ENCODE measurements around the gene SLC25A22. TPM values are rescaled to one million over a fixed set of nuclear protein-coding genes. Genes with fewer than 3 reads are reported as not detected.

SLC25A22 gene
- polyA plus RNA-seq, 1 experiment = 11.5 TPM

DNA sequence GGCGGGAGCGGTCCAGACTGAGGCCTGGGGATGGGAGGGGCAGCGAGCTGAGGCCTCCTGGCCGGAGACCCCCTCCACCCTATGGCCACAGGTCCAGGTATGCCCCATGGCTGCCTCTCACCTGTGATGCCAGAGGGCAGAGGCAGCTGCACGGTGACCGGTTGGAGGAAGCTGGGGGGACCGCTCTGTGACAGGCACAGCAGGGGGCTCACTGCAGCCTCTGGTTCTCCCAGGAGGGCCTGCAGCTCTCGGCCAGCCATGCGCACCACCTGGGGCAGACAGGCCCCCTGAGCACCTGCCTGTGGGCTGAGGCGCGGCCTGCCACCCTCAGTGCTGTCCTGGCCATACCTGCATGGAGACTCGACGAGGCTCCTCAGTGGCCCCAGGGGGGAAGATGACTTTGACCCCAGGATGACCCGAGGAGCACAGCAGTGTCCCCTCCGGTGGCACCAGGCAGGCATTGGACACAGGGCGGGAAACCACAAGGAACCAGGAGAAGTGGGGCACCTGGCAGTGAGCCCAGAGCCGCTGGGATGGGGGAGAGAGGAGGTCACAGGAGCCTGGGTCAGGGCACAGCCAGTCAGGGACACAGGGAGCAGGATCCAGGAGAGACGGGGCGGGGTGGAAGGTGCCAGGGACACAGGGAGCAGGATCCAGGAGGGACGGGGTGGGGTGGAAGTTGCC lies 3.2 kb upstream of the SLC25A22 start:
- H3K4me3 ChIP-seq (ENCODE audit: low read depth, low read length) = no peak overlapping the region
- ChIA-PET POLR2A (no interaction called here), CTCF (no interaction called here)
- TF ChIP-seq, protein P1, sequence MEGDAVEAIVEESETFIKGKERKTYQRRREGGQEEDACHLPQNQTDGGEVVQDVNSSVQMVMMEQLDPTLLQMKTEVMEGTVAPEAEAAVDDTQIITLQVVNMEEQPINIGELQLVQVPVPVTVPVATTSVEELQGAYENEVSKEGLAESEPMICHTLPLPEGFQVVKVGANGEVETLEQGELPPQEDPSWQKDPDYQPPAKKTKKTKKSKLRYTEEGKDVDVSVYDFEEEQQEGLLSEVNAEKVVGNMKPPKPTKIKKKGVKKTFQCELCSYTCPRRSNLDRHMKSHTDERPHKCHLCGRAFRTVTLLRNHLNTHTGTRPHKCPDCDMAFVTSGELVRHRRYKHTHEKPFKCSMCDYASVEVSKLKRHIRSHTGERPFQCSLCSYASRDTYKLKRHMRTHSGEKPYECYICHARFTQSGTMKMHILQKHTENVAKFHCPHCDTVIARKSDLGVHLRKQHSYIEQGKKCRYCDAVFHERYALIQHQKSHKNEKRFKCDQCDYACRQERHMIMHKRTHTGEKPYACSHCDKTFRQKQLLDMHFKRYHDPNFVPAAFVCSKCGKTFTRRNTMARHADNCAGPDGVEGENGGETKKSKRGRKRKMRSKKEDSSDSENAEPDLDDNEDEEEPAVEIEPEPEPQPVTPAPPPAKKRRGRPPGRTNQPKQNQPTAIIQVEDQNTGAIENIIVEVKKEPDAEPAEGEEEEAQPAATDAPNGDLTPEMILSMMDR (IDR thresholded peaks at IDR 0.05; ENCODE audit: low read depth, low read length) = no peak
- H3K27me3 ChIP-seq (ENCODE audit: control insufficient read depth, insufficient read depth, low read length) = no peaks in the 10 kb centered on the region
- peaks cover 3% of the 10 kb centered on the region; the same call in 1 of the 2 replicates for H3K9me3 ChIP-seq (ENCODE audit: control insufficient read depth, insufficient read depth, low read length)
- H3K27ac ChIP-seq (ENCODE audit: low read depth, low read length) = no peak overlapping the region
- no peak for DNase-seq (ENCODE audit: low read depth, low spot score)

DNA sequence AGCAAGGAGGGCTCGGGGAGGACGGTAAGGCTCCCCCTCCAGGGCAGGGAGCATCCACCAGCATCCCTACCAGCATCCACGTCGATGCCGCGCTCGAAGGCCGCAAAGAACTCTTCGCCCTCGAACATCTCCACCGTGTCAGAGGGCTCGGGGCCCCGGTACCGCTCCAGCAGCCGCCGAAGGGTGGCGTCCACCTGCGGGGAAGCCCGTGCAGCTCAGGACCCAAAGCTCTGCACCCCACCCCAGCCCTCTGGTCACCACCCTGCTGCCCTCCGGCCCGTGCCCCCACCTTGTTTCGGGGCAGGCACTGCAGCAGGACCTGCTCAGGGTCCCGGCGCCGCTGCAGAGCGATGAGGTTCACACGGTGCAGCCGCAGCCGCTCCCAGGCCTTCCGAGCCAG lies 2.4 kb upstream of the SLC25A22 start:
- H3K27me3 ChIP-seq (ENCODE audit: control insufficient read depth, insufficient read depth, low read length) = no peaks in the 10 kb centered on the region
- no peak for DNase-seq (ENCODE audit: low read depth, low spot score)
- CTCF ChIA-PET = no interaction called here
- H3K27ac ChIP-seq (ENCODE audit: low read depth, low read length) = no peak overlapping the region
- H3K4me3 ChIP-seq (ENCODE audit: low read depth, low read length) = no peak overlapping the region
- POLR2A ChIA-PET = no interaction called here
- TF ChIP-seq, protein P1 (IDR thresholded peaks at IDR 0.05; ENCODE audit: low read depth, low read length) = no peak
- peaks cover 3% of the 10 kb centered on the region; the same call in 1 of the 2 replicates for H3K9me3 ChIP-seq (ENCODE audit: control insufficient read depth, insufficient read depth, low read length)

DNA sequence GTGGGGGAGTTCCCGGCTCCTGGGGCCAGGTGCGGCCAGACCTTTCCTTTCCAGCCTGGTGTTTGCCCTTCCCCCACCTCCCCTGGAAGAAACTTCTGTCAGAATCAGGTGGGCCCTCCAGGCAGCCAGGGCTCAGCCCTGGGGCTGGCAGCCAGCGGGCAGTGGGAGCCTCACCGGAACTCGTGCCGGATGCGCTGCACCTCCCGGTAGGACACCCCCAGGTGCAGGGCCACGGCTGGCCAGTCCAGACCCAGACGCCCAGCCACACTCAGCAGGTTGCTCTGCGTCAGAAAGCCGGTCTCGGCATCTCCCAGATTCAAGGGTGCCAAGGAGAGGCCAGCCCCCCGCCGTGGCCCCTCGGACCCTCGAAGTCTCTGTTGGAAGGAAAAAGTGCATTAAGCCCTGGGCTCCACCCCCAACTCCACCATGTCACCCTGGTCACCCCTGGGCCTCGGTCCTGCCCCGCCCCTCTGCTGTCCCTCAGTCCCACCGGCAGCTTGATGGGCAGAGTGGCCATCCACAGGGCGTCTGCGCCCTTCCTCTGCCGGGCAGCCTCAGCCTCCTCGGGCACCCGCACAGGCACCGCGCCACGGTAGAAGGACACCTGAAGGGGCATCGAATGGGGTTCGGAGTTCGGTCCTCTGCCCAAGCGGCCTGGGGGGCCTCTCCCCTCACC lies 1.7 kb upstream of the SLC25A22 start:
- H3K27me3 ChIP-seq (ENCODE audit: control insufficient read depth, insufficient read depth, low read length) = no peaks in the 10 kb centered on the region
- TF ChIP-seq, protein P1 (IDR thresholded peaks at IDR 0.05; ENCODE audit: low read depth, low read length) = no peak
- DNase-seq (ENCODE audit: low read depth, low spot score) = no peak
- ChIA-PET CTCF (interaction anchor here (0.6 kb wide), 1 partner anchor 20 kb away, joined by 3 read pairs; no protein-coding TSS in a partner anchor), POLR2A (no interaction called here)
- H3K4me3 ChIP-seq (ENCODE audit: low read depth, low read length) = no peak overlapping the region
- peaks cover 3% of the 10 kb centered on the region; the same call in 1 of the 2 replicates for H3K9me3 ChIP-seq (ENCODE audit: control insufficient read depth, insufficient read depth, low read length)
- no peak overlapping the region for H3K27ac ChIP-seq (ENCODE audit: low read depth, low read length)

DNA sequence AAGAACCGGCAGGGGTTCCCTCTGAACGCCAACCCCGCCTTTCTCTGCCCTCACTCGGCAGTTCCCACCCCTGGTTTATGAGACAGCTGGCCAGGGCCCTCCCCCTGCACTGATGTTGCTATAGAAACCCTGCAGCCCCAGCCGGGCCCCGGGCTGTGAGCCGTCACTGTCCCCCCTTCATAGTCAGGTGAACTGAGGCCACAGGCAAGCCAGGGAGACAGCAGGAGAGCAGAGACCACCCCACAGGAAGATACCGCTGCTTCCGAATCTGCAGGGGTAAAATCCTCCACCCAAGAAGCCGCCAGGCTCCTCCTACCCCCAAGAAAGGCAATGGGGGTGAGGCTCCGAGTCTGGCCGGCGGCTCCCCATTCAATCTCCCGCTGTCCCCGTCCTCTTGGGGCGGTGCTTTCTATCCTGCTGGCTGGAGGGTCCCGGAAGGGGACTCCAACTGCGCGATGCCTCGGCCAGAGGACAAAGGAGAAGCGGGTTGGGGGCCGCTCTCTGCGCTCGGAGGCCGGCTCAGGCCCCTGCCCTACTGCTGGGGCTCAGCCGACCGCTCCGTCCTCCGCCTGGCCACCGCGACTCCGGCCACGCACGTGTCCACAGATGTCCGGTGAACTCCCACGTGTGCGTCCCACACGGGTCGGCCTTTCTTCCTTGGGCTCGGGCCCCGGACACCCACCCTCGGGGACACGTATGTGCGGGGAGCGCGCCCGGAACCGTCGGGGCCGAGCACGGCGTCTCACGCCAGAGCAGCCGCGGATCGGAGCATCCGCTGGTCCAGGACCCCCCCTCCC lies 587 bp downstream of the SLC25A22 start:
- TF ChIP-seq, protein P1 (IDR thresholded peaks at IDR 0.05; ENCODE audit: low read depth, low read length) = no peak
- Histone ChIP-seq H3K4me3 (ENCODE audit: low read depth, low read length) (peak overlapping the region; percentile 78), H3K27me3 (ENCODE audit: control insufficient read depth, insufficient read depth, low read length) (no peaks in the 10 kb centered on the region), H3K27ac (ENCODE audit: low read depth, low read length) (peak overlapping the region; percentile 85), H3K9me3 (ENCODE audit: control insufficient read depth, insufficient read depth, low read length) (peaks cover 3% of the 10 kb centered on the region; the same call in 1 of the 2 replicates)
- CTCF ChIA-PET = interaction anchor here (0.7 to 1.1 kb wide), 2 partner anchors 14 to 333 kb away, joined by 3 to 4 read pairs; no protein-coding TSS in a partner anchor
- peak; percentile 53 for DNase-seq (ENCODE audit: low read depth, low spot score)
- POLR2A ChIA-PET = interaction anchor here (0.8 to 2.5 kb wide), 5 partner anchors 11 to 22 kb away, joined by 3 to 18 read pairs (median 5); partner anchors contain the start of genes PNPLA2 and RPLP2
